Measurements from ENCODE around the gene CNIH3.

Gene CNIH3

DNA sequence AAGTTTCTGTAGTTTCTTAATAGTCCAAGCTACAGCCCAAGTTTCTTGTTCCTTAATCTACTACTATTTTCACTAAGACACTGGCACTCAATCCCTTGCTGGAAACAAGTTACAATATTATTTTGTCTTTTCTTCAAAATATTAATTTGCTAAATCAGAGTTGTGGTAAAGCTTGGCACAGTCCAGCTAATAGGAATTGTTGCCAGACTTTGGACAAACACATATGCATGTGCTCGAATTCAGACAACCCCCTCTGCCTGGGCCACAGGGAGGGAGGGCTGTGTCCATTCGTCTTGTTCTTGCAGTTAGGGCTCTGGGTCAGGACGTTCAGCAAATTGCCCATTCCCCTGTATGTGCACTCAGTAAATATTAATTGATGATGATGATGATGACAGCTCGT lies 103.6 kb downstream of the CNIH3 start:
- H3K4me1 Mint-ChIP-seq: peaks cover 58% of the 10 kb centered on the region
- no peak for DNase-seq
- TF ChIP-seq, protein P1, sequence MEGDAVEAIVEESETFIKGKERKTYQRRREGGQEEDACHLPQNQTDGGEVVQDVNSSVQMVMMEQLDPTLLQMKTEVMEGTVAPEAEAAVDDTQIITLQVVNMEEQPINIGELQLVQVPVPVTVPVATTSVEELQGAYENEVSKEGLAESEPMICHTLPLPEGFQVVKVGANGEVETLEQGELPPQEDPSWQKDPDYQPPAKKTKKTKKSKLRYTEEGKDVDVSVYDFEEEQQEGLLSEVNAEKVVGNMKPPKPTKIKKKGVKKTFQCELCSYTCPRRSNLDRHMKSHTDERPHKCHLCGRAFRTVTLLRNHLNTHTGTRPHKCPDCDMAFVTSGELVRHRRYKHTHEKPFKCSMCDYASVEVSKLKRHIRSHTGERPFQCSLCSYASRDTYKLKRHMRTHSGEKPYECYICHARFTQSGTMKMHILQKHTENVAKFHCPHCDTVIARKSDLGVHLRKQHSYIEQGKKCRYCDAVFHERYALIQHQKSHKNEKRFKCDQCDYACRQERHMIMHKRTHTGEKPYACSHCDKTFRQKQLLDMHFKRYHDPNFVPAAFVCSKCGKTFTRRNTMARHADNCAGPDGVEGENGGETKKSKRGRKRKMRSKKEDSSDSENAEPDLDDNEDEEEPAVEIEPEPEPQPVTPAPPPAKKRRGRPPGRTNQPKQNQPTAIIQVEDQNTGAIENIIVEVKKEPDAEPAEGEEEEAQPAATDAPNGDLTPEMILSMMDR (IDR thresholded peaks at IDR 0.05): no peak

DNA sequence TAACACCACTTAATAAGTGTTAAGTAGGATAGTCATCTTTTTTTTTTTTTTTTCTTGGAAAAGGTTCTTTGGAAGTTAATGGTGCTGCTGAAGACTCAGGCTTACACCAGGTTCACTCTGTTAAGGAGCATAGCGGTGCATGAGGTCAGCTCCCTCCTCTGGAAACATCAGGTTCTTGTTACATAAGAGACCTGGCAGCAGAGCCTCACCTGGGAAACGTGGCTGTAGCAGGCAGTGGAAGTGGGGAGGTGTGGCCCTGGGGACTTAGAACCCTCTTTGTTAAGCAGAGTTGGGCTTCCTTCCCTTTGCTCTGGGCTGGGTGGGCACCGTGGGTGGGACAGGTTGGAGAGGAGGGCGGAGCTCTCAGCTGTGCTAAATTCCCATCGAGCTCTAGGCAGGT lies 104.1 kb downstream of the CNIH3 start:
- Mint-ChIP-seq H3K36me3 (ENCODE audit: low read depth) (no peaks in the 10 kb centered on the region), H3K27me3 (ENCODE audit: low read depth, poor library complexity) (no peaks in the 10 kb centered on the region)

More for the DNA sequence above, 103.6 kb downstream of the CNIH3 start:
- H3K27me3 Mint-ChIP-seq (ENCODE audit: low read depth, poor library complexity): no peaks in the 10 kb centered on the region
- H3K4me3 Mint-ChIP-seq: no peak overlapping the region
- no peak overlapping the region for H3K27ac Mint-ChIP-seq
- no peaks in the 10 kb centered on the region for H3K9me3 Mint-ChIP-seq
- no peaks in the 10 kb centered on the region for H3K36me3 Mint-ChIP-seq (ENCODE audit: low read depth)

DNA sequence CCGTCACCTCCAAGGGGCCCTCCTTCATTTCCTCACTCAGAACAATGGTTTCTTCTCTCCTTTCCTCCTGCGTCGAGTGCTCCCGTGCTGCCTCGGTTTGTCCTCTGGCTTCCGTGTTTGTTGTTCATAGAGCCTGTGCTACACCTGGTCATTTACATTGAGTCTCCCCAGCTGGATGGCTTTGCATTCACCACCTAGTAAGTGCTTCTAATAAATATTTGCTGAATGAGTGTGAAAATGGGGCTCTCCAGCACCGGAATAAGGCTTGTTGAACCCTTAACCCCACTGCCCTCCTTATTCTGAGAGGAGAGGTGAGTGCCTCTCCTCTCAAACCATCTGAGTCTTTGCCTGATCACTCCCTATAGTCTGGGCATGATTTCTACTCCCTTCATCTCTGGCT lies 104.9 kb downstream of the CNIH3 start:
- Mint-ChIP-seq H3K27me3 (ENCODE audit: low read depth, poor library complexity) (peaks cover 4% of the 10 kb centered on the region), H3K4me3 (no peak overlapping the region), H3K27ac (no peak overlapping the region), H3K36me3 (ENCODE audit: low read depth) (no peaks in the 10 kb centered on the region), H3K9me3 (no peaks in the 10 kb centered on the region), H3K4me1 (peaks cover 58% of the 10 kb centered on the region)
- DNase-seq: no peak
- TF ChIP-seq, protein P1 (IDR thresholded peaks at IDR 0.05): no peak

More for the DNA sequence above, 104.1 kb downstream of the CNIH3 start:
- H3K4me3 Mint-ChIP-seq: no peak overlapping the region
- no peak overlapping the region for H3K27ac Mint-ChIP-seq
- no peak for DNase-seq
- no peaks in the 10 kb centered on the region for H3K9me3 Mint-ChIP-seq
- peaks cover 58% of the 10 kb centered on the region for H3K4me1 Mint-ChIP-seq
- TF ChIP-seq, protein P1 (IDR thresholded peaks at IDR 0.05): no peak

DNA sequence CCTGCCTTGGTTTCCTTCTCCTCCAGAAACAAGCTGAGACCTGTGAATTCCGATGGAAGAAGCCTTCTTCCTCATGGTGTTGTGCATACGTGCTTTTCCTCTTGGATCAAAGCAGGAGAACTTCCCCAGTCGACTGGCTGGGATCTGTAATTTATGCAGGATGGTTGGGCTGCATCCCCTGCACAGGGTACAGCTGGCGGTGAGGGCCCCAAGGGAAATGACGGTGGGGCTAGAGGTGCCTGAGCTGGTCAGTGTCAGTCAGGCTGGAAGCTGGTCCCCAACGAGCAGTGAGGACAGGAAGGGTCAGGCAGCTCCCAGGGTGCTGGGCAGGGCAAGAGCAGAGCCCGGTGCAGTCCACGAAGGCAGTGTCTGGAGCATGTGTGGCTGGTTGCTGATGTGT lies 106.7 kb downstream of the CNIH3 start:
- Mint-ChIP-seq H3K4me3 (no peak overlapping the region), H3K9me3 (no peaks in the 10 kb centered on the region), H3K36me3 (ENCODE audit: low read depth) (no peaks in the 10 kb centered on the region), H3K27ac (no peak overlapping the region), H3K27me3 (ENCODE audit: low read depth, poor library complexity) (peaks cover 4% of the 10 kb centered on the region), H3K4me1 (peaks cover 73% of the 10 kb centered on the region)
- TF ChIP-seq, protein P1 (IDR thresholded peaks at IDR 0.05): no peak
- DNase-seq: peak; percentile 36

- H3K36me3 Mint-ChIP-seq (ENCODE audit: low read depth): no peaks in the 10 kb centered on the region
- no peaks in the 10 kb centered on the region for H3K9me3 Mint-ChIP-seq
- DNase-seq: no peak
- no peak overlapping the region for H3K27ac Mint-ChIP-seq
- H3K4me1 Mint-ChIP-seq: peaks cover 70% of the 10 kb centered on the region
- H3K4me3 Mint-ChIP-seq: no peak overlapping the region
- peaks cover 4% of the 10 kb centered on the region for H3K27me3 Mint-ChIP-seq (ENCODE audit: low read depth, poor library complexity)
- TF ChIP-seq, protein P1 (IDR thresholded peaks at IDR 0.05): no peak
Measured at GRCh38 chr1:224724566-224724965, 108.4 kb downstream of the CNIH3 start.

GRCh38 chr1:224726441-224727182 lies 110.5 kb downstream of the CNIH3 start:
- TF ChIP-seq, protein P1 (IDR thresholded peaks at IDR 0.05): no peak
- peaks cover 68% of the 10 kb centered on the region for H3K4me1 Mint-ChIP-seq
- peak overlapping the region; percentile 49 for H3K4me3 Mint-ChIP-seq
- no peak for DNase-seq
- H3K36me3 Mint-ChIP-seq (ENCODE audit: low read depth): no peaks in the 10 kb centered on the region
- H3K9me3 Mint-ChIP-seq: no peaks in the 10 kb centered on the region
- H3K27me3 Mint-ChIP-seq (ENCODE audit: low read depth, poor library complexity): peaks cover 4% of the 10 kb centered on the region
- H3K27ac Mint-ChIP-seq: peak overlapping the region; percentile 58

Data from nephron progenitor cell (in vitro differentiated cells).